ENCODE measurements around the gene PGR.
A peak's percentile ranks its signal among the peaks of the same experiment; 100 is the strongest.

PGR gene

GRCh38 chr11:101138245-101138930 lies 8.8 kb upstream of the PGR start:
- Histone ChIP-seq H3K4ac (ENCODE audit: low read depth, low read length) (no peak overlapping the region), H2AK5ac (ENCODE audit: low read length) (no peak overlapping the region), H3K79me2 (ENCODE audit: control insufficient read depth, insufficient read depth, low read length) (no peaks in the 10 kb centered on the region), H3K79me1 (ENCODE audit: low read length) (no peaks in the 10 kb centered on the region), H4K8ac (ENCODE audit: low read depth, low read length) (no peak overlapping the region), H3K27me3 (ENCODE audit: insufficient read depth, low read length, poor library complexity) (no peaks in the 10 kb centered on the region), H3K56ac (ENCODE audit: low read length) (no peak overlapping the region), H3K4me1 (ENCODE audit: control insufficient read depth, low read depth, low read length) (no peaks in the 10 kb centered on the region), H2BK5ac (ENCODE audit: low read length) (no peak overlapping the region), H3K18ac (ENCODE audit: low read length) (no peak overlapping the region), H3K9ac (ENCODE audit: low read length) (no peak overlapping the region), H3K4me2 (ENCODE audit: low read length) (no peak overlapping the region), H3K27ac (ENCODE audit: low read depth, low read length) (no peak overlapping the region), H2BK15ac (replicated peaks; ENCODE audit: low read depth) (no peak overlapping the region), H4K5ac (ENCODE audit: low read length) (no peak overlapping the region), H3K36me3 (ENCODE audit: control insufficient read depth, insufficient read depth, low read length) (no peaks in the 10 kb centered on the region), H3K23ac (ENCODE audit: low read length) (no peak overlapping the region), H3K4me3 (ENCODE audit: low read length) (no peak overlapping the region), H2BK120ac (ENCODE audit: low read depth, low read length) (no peak overlapping the region)
- no CpG with 5 or more reads among the region's 1 CpG for WGBS (ENCODE audit: extremely low coverage, insufficient coverage, low lambda C conversion rate)
- no peak for DNase-seq

- Histone ChIP-seq H3K27ac (ENCODE audit: low read depth, low read length) (no peak overlapping the region), H3K27me3 (ENCODE audit: insufficient read depth, low read length, poor library complexity) (peaks cover 19% of the 10 kb centered on the region), H2AK5ac (ENCODE audit: low read length) (no peak overlapping the region), H3K4me2 (ENCODE audit: low read length) (no peak overlapping the region), H2BK15ac (replicated peaks; ENCODE audit: low read depth) (no peak overlapping the region), H3K56ac (ENCODE audit: low read length) (no peak overlapping the region), H4K5ac (ENCODE audit: low read length) (no peak overlapping the region), H3K9ac (ENCODE audit: low read length) (no peak overlapping the region), H3K79me2 (ENCODE audit: control insufficient read depth, insufficient read depth, low read length) (no peaks in the 10 kb centered on the region), H3K23ac (ENCODE audit: low read length) (no peak overlapping the region), H2BK120ac (ENCODE audit: low read depth, low read length) (no peak overlapping the region), H4K8ac (ENCODE audit: low read depth, low read length) (no peak overlapping the region), H3K4me3 (ENCODE audit: low read length) (no peak overlapping the region), H2BK5ac (ENCODE audit: low read length) (no peak overlapping the region), H3K4ac (ENCODE audit: low read depth, low read length) (no peak overlapping the region), H3K4me1 (ENCODE audit: control insufficient read depth, low read depth, low read length) (peaks cover 2% of the 10 kb centered on the region), H3K36me3 (ENCODE audit: control insufficient read depth, insufficient read depth, low read length) (no peaks in the 10 kb centered on the region), H3K79me1 (ENCODE audit: low read length) (no peaks in the 10 kb centered on the region), H3K18ac (ENCODE audit: low read length) (no peak overlapping the region)
- WGBS (ENCODE audit: extremely low coverage, insufficient coverage, low lambda C conversion rate): no CpG with 5 or more reads among the region's 1 CpG
- DNase-seq: no peak
Measured at GRCh38 chr11:101133190-101133589, 3.6 kb upstream of the PGR start.

GRCh38 chr11:101128571-101129202 lies 926 bp downstream of the PGR start:
- Histone ChIP-seq H3K4me2 (ENCODE audit: low read length) (peak overlapping the region; percentile 52), H3K18ac (ENCODE audit: low read length) (no peak overlapping the region), H3K36me3 (ENCODE audit: control insufficient read depth, insufficient read depth, low read length) (no peaks in the 10 kb centered on the region), H4K5ac (ENCODE audit: low read length) (no peak overlapping the region), H3K4ac (ENCODE audit: low read depth, low read length) (no peak overlapping the region), H3K27ac (ENCODE audit: low read depth, low read length) (no peak overlapping the region), H3K79me1 (ENCODE audit: low read length) (no peaks in the 10 kb centered on the region), H2BK15ac (replicated peaks; ENCODE audit: low read depth) (no peak overlapping the region), H3K79me2 (ENCODE audit: control insufficient read depth, insufficient read depth, low read length) (no peaks in the 10 kb centered on the region), H3K9ac (ENCODE audit: low read length) (no peak overlapping the region), H3K4me3 (ENCODE audit: low read length) (no peak overlapping the region), H4K8ac (ENCODE audit: low read depth, low read length) (no peak overlapping the region), H2BK5ac (ENCODE audit: low read length) (no peak overlapping the region), H3K27me3 (ENCODE audit: insufficient read depth, low read length, poor library complexity) (peaks cover 35% of the 10 kb centered on the region), H3K4me1 (ENCODE audit: control insufficient read depth, low read depth, low read length) (peaks cover 2% of the 10 kb centered on the region), H3K23ac (ENCODE audit: low read length) (no peak overlapping the region), H2BK120ac (ENCODE audit: low read depth, low read length) (no peak overlapping the region), H3K56ac (ENCODE audit: low read length) (peak overlapping the region; percentile 15), H2AK5ac (ENCODE audit: low read length) (no peak overlapping the region)
- WGBS (ENCODE audit: extremely low coverage, insufficient coverage, low lambda C conversion rate): no CpG with 5 or more reads among the region's 38 CpGs
- no peak for DNase-seq

GRCh38 chr11:101127699-101128570 lies 1.7 kb downstream of the PGR start:
- Histone ChIP-seq H3K23ac (ENCODE audit: low read length) (no peak overlapping the region), H3K56ac (ENCODE audit: low read length) (peak overlapping the region; percentile 78), H2BK15ac (replicated peaks; ENCODE audit: low read depth) (no peak overlapping the region), H4K5ac (ENCODE audit: low read length) (no peak overlapping the region), H2BK120ac (ENCODE audit: low read depth, low read length) (no peak overlapping the region), H3K4me3 (ENCODE audit: low read length) (peak overlapping the region; percentile 46), H4K8ac (ENCODE audit: low read depth, low read length) (no peak overlapping the region), H3K4ac (ENCODE audit: low read depth, low read length) (no peak overlapping the region), H3K27me3 (ENCODE audit: insufficient read depth, low read length, poor library complexity) (peaks cover 35% of the 10 kb centered on the region), H2BK5ac (ENCODE audit: low read length) (no peak overlapping the region), H3K36me3 (ENCODE audit: control insufficient read depth, insufficient read depth, low read length) (no peaks in the 10 kb centered on the region), H2AK5ac (ENCODE audit: low read length) (no peak overlapping the region), H3K9ac (ENCODE audit: low read length) (peak overlapping the region; percentile 54), H3K27ac (ENCODE audit: low read depth, low read length) (no peak overlapping the region), H3K79me1 (ENCODE audit: low read length) (no peaks in the 10 kb centered on the region), H3K4me1 (ENCODE audit: control insufficient read depth, low read depth, low read length) (peaks cover 2% of the 10 kb centered on the region), H3K18ac (ENCODE audit: low read length) (no peak overlapping the region), H3K4me2 (ENCODE audit: low read length) (peak overlapping the region; percentile 81), H3K79me2 (ENCODE audit: control insufficient read depth, insufficient read depth, low read length) (no peaks in the 10 kb centered on the region)
- DNase-seq: peak; percentile 46
- no CpG with 5 or more reads among the region's 93 CpGs for WGBS (ENCODE audit: extremely low coverage, insufficient coverage, low lambda C conversion rate)

- no CpG with 5 or more reads among the region's 55 CpGs for WGBS (ENCODE audit: extremely low coverage, insufficient coverage, low lambda C conversion rate)
- peak overlapping the region; percentile 3 for H3K18ac ChIP-seq (ENCODE audit: low read length)
- H4K5ac ChIP-seq (ENCODE audit: low read length): no peak overlapping the region
- no peak overlapping the region for H2AK5ac ChIP-seq (ENCODE audit: low read length)
- no peak overlapping the region for H3K4ac ChIP-seq (ENCODE audit: low read depth, low read length)
- no peak overlapping the region for H3K27ac ChIP-seq (ENCODE audit: low read depth, low read length)
- no peaks in the 10 kb centered on the region for H3K36me3 ChIP-seq (ENCODE audit: control insufficient read depth, insufficient read depth, low read length)
- H3K79me1 ChIP-seq (ENCODE audit: low read length): no peaks in the 10 kb centered on the region
- peaks cover 2% of the 10 kb centered on the region for H3K4me1 ChIP-seq (ENCODE audit: control insufficient read depth, low read depth, low read length)
- no peaks in the 10 kb centered on the region for H3K79me2 ChIP-seq (ENCODE audit: control insufficient read depth, insufficient read depth, low read length)
- peak overlapping the region; percentile 54 for H3K9ac ChIP-seq (ENCODE audit: low read length)
- no peak overlapping the region for H4K8ac ChIP-seq (ENCODE audit: low read depth, low read length)
- no peak overlapping the region for H3K23ac ChIP-seq (ENCODE audit: low read length)
- no peak overlapping the region for H2BK120ac ChIP-seq (ENCODE audit: low read depth, low read length)
- H3K4me2 ChIP-seq (ENCODE audit: low read length): peak overlapping the region; percentile 81
- peak; percentile 49 for DNase-seq
- no peak overlapping the region for H2BK5ac ChIP-seq (ENCODE audit: low read length)
- H3K4me3 ChIP-seq (ENCODE audit: low read length): peak overlapping the region; percentile 46
- no peak overlapping the region for H2BK15ac ChIP-seq (replicated peaks; ENCODE audit: low read depth)
- H3K27me3 ChIP-seq (ENCODE audit: insufficient read depth, low read length, poor library complexity): peaks cover 35% of the 10 kb centered on the region
- H3K56ac ChIP-seq (ENCODE audit: low read length): peak overlapping the region; percentile 78
Measured at GRCh38 chr11:101127197-101127698, 2.4 kb downstream of the PGR start.

All from mesendoderm (in vitro differentiated cells).